OCI-LY7 (cell line): ENCODE results near the gene MLANA. TPM values are rescaled to one million over a fixed set of nuclear protein-coding genes. Genes with fewer than 3 reads are reported as not detected.

Source experiments
- BruUV-seq: library from RNA; stranded (reverse); fragments of 400-500 nt; replicated peaks from 2 replicates; lab custom pipeline; 2021; lab: Mats Ljungman, UMichigan
- CTCF ChIA-PET: fragments of 300-600 bp; sonication (Branson Sonifier 250); formaldehyde crosslinking; loops from one replicate; lab custom pipeline; 2022; ENCODE audit warnings: antibody characterized with exemption; ENCODE audit not compliant: unreplicated experiment; lab: Charles Lee
- POLR2A ChIA-PET: fragments of 300-600 bp; sonication (Branson Sonifier 250); formaldehyde crosslinking; loops from one replicate; lab custom pipeline; 2022; ENCODE audit warnings: antibody characterized with exemption; lab: Charles Lee
- DNase-seq: peaks from one replicate; pipeline ENCODE4 v3.0.0-alpha.2; 2015; ENCODE audit warnings: low spot score
- H2AFZ ChIP-seq: fragments of 200-600 bp; sonication (generic), shearing (Covaris generic); 2 replicates; pipeline ENCODE4 v1.6.1; 2014; ENCODE audit warnings: mild to moderate bottlenecking, antibody characterized with exemption, low read length, moderate library complexity
- H3K27ac ChIP-seq: fragments of 200-600 bp; sonication (generic); 2 replicates; pipeline ENCODE4 v1.5.1; 2014; ENCODE audit warnings: mixed run types, low read depth, mild to moderate bottlenecking, moderate library complexity, low read length, inconsistent platforms; ENCODE audit not compliant: poor library complexity, severe bottlenecking
- H3K36me3 ChIP-seq: fragments of 200-600 bp; sonication (generic); 2 replicates; pipeline ENCODE4 v1.6.1; 2014; ENCODE audit warnings: mild to moderate bottlenecking, antibody characterized with exemption, low read length, moderate library complexity, mixed read lengths; ENCODE audit not compliant: insufficient read depth
- H3K4me1 ChIP-seq: fragments of 200-600 bp; sonication (generic); 2 replicates; pipeline ENCODE4 v1.5.1; 2014; ENCODE audit warnings: mild to moderate bottlenecking, low read length; ENCODE audit not compliant: insufficient read depth, poor library complexity, severe bottlenecking
- H3K4me2 ChIP-seq: fragments of 200-600 bp; sonication (generic); 2 replicates; pipeline ENCODE4 v1.6.1; 2014; ENCODE audit warnings: mild to moderate bottlenecking, low read length
- H3K4me3 ChIP-seq: fragments of 200-600 bp; sonication (generic); 2 replicates; pipeline ENCODE4 v1.5.1; 2014; ENCODE audit warnings: mild to moderate bottlenecking, low read depth, low read length; ENCODE audit not compliant: poor library complexity, severe bottlenecking
- H3K79me2 ChIP-seq: fragments of 200-600 bp; sonication (generic); 2 replicates; pipeline ENCODE4 v1.6.1; 2016; ENCODE audit warnings: low read depth, mild to moderate bottlenecking, low read length, moderate library complexity, mixed read lengths; ENCODE audit not compliant: insufficient read depth
- H3K9me2 ChIP-seq: fragments of 200-600 bp; sonication (generic); 2 replicates; pipeline ENCODE4 v1.6.1; 2016; ENCODE audit warnings: mild to moderate bottlenecking, low read length, mixed read lengths; ENCODE audit not compliant: insufficient read depth
- H3K9me3 ChIP-seq: fragments of 200-600 bp; sonication (generic); 2 replicates; pipeline ENCODE4 v1.6.1; 2014; ENCODE audit warnings: mild to moderate bottlenecking, mixed run types, low read length, mixed read lengths
- H4K20me1 ChIP-seq: fragments of 200-600 bp; sonication (generic); 2 replicates; pipeline ENCODE4 v1.6.1; 2014; ENCODE audit warnings: mild to moderate bottlenecking, antibody characterized with exemption, low read length, moderate library complexity, mixed read lengths; ENCODE audit not compliant: insufficient read depth
- EZH2phosphoT487 ChIP-seq: fragments of 200-600 bp; sonication (generic); IDR thresholded peaks from 2 replicates; pipeline ENCODE4 v1.6.1; 2018; ENCODE audit warnings: low read depth, borderline replicate concordance, mild to moderate bottlenecking, mixed run types, antibody characterized with exemption, low read length, moderate library complexity, mixed read lengths
- intact Hi-C: fragments of 100-400 bp; cut with micrococcal nuclease; formaldehyde crosslinking; loops from one replicate; pipeline ENCODE4 v1.10.0; 2022; ENCODE audit not compliant: unreplicated experiment
- total RNA-seq, 2 experiments: library from RNA; depleted of rRNA in 1 of 2; stranded (reverse); fragments of >200 nt in 1 of 2; shearing (Covaris generic) in 1 of 2; gene quantifications; 2 replicates each; pipeline ENCODE4 v1.2.3, GENCODE V29; 2014 to 2022
- TF ChIP-seq, protein P1 (sequence below): fragments of 200-600 bp; sonication (generic); conservative IDR thresholded peaks from 2 replicates; pipeline ENCODE4 v1.5.1; 2014; ENCODE audit warnings: mild to moderate bottlenecking, antibody characterized with exemption, low read length, moderate library complexity, mixed read lengths

The MLANA gene
- total RNA-seq, 2 experiments from 2014 or later: not detected

DNA sequence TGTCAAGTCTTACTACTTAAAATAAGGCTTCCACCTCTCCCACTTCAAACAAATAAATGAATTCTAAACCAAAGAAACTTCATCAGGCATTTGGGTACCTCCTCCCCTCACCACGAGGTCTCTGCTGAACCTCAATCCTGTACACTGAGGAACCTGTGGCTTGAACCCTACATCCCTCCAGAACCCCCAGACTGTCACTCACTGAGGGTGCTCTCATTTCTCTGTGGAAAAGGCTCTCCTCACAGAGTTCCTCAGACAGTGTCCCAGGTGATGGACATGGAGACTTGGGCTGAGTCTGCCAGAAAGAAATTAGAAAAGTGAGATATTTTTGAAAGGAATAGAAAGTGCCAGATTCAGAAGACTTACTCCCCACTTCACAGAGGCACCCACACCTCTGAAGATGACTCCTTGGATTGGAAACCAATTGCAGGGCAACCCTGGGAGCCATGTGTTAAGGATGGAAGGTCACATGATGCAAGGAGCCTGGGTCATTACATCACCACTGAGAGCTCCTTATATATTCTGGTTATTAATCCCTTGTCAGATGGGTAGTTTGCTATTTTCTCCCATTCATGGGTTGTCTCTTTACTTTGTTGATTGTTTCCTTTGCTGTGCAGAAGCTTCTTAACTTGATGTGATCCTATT, 19.8 kb downstream of the MLANA start:
- no TSS peak for BruUV-seq
- no peak overlapping the region for H3K4me2 ChIP-seq
- H3K4me3 ChIP-seq: no peak overlapping the region
- CTCF ChIA-PET: no interaction called here
- no peaks in the 10 kb centered on the region for H3K36me3 ChIP-seq
- H4K20me1 ChIP-seq: no peaks in the 10 kb centered on the region
- POLR2A ChIA-PET: no interaction called here
- no peak overlapping the region for H2AFZ ChIP-seq
- TF ChIP-seq, protein P1, sequence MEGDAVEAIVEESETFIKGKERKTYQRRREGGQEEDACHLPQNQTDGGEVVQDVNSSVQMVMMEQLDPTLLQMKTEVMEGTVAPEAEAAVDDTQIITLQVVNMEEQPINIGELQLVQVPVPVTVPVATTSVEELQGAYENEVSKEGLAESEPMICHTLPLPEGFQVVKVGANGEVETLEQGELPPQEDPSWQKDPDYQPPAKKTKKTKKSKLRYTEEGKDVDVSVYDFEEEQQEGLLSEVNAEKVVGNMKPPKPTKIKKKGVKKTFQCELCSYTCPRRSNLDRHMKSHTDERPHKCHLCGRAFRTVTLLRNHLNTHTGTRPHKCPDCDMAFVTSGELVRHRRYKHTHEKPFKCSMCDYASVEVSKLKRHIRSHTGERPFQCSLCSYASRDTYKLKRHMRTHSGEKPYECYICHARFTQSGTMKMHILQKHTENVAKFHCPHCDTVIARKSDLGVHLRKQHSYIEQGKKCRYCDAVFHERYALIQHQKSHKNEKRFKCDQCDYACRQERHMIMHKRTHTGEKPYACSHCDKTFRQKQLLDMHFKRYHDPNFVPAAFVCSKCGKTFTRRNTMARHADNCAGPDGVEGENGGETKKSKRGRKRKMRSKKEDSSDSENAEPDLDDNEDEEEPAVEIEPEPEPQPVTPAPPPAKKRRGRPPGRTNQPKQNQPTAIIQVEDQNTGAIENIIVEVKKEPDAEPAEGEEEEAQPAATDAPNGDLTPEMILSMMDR: no peak
- H3K79me2 ChIP-seq: no peaks in the 10 kb centered on the region
- H3K9me3 ChIP-seq: no peaks in the 10 kb centered on the region
- H3K4me1 ChIP-seq: no peaks in the 10 kb centered on the region
- no peak overlapping the region for H3K27ac ChIP-seq
- intact Hi-C loops: no loop called here
- H3K9me2 ChIP-seq: no peaks in the 10 kb centered on the region
- no peak for DNase-seq

DNA sequence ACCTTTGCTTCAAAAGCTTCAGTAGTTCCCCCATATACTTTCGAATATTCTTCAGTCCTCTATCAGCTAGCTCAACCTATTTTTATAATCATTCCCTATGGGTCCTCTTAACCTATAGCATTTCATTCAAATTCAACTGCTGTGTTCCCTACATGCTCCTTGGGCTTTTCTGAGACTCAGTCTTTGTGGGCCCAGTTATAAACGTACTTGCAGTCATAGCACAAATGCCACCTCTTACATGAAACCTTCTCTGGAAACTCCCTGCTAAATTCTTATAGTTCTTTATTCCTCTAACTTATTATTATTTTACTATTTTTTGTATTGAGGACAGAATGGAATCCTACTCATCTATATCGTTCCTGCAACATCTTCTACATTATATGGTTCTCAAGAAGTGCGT, 24.7 kb downstream of the MLANA start:
- DNase-seq: no peak
- H4K20me1 ChIP-seq: no peaks in the 10 kb centered on the region
- no peaks in the 10 kb centered on the region for H3K9me3 ChIP-seq
- BruUV-seq: no TSS peak
- no peak overlapping the region for H3K27ac ChIP-seq
- peaks cover 4% of the 10 kb centered on the region for H3K36me3 ChIP-seq
- no peak overlapping the region for H3K4me2 ChIP-seq
- H2AFZ ChIP-seq: no peak overlapping the region
- TF ChIP-seq, protein P1: no peak
- TF ChIP-seq EZH2phosphoT487: no peak
- peaks cover under 1% of the 10 kb centered on the region for H3K4me1 ChIP-seq
- no peaks in the 10 kb centered on the region for H3K9me2 ChIP-seq
- intact Hi-C loops: no loop called here
- no peak overlapping the region for H3K4me3 ChIP-seq
- ChIA-PET POLR2A (interaction anchor here (0.5 kb wide), 2 partner anchors 64 to 704 kb away, joined by 3 to 4 read pairs; no protein-coding TSS in a partner anchor), CTCF (no interaction called here)
- H3K79me2 ChIP-seq: no peaks in the 10 kb centered on the region

DNA sequence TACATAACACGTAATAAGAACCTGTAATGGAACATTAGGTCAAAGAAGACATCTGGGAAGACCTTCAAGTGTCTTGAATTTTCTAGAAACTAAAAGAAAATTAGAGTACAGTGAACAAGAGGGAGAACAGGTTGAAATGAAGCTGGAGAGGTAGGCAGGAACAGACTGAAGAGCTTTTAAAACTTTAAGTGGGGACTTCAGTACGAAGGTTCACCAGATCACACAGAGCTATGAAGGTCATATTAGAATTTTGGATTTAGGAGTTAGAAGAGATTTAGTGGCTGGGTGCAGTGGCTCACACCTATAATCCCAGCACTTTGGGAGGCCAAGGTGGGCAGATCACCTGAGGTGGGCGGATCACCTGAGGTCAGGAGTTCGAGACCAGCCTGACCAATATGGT, 26.6 kb downstream of the MLANA start:
- Histone ChIP-seq H3K79me2 (no peaks in the 10 kb centered on the region), H3K27ac (no peak overlapping the region), H3K4me1 (peaks cover 14% of the 10 kb centered on the region), H3K4me2 (no peak overlapping the region), H3K9me2 (no peaks in the 10 kb centered on the region), H3K36me3 (peaks cover 18% of the 10 kb centered on the region), H2AFZ (no peak overlapping the region), H3K4me3 (no peak overlapping the region), H3K9me3 (no peaks in the 10 kb centered on the region), H4K20me1 (no peaks in the 10 kb centered on the region)
- intact Hi-C loops: no loop called here
- TF ChIP-seq, protein P1: no peak
- TF ChIP-seq EZH2phosphoT487: no peak
- ChIA-PET CTCF (no interaction called here), POLR2A (interaction anchor here (1.2 to 1.5 kb wide), 3 partner anchors 13 to 109 kb away, joined by 3 read pairs; no protein-coding TSS in a partner anchor)
- no peak for DNase-seq
- no TSS peak for BruUV-seq
